ENCODE measurements around the gene TMEM225B. TPM values are rescaled to one million over a fixed set of nuclear protein-coding genes. Genes with fewer than 3 reads are reported as not detected.
A peak's percentile ranks its signal among the peaks of the same experiment; 100 is the strongest.
"Not testable (repeated sequence)": the region's sequence is repeated elsewhere in the genome, so short reads cannot be mapped to it uniquely, and the experiment has no call there.

TMEM225B gene
- total RNA-seq, 1 experiment from 2014 or later, result 0.72 TPM

- no peak for DNase-seq (ENCODE audit: low read depth)
These were observed 18.6 kb upstream of the TMEM225B start for GRCh38 chr7:99579281-99579955.

- peak; percentile 41 for DNase-seq (ENCODE audit: low read depth)
These were observed 17.9 kb upstream of the TMEM225B start for GRCh38 chr7:99579956-99580777.

GRCh38 chr7:99580778-99581332 is 17.2 kb upstream of the TMEM225B start:
- not testable (repeated sequence) for DNase-seq (ENCODE audit: low read depth)

- DNase-seq (ENCODE audit: low read depth), result no peak
These were observed 9.2 kb upstream of the TMEM225B start for GRCh38 chr7:99588868-99589267.

- DNase-seq (ENCODE audit: low read depth), result no peak
These were observed 2.9 kb upstream of the TMEM225B start for GRCh38 chr7:99594948-99595745.

- DNase-seq (ENCODE audit: low read depth), result no peak
These were observed 1.6 kb upstream of the TMEM225B start for GRCh38 chr7:99596408-99596955.

- no peak for DNase-seq (ENCODE audit: low read depth)
These were observed 1.8 kb downstream of the TMEM225B start for GRCh38 chr7:99599836-99600235.

GRCh38 chr7:99601656-99602310 is 3.7 kb downstream of the TMEM225B start:
- no peak for DNase-seq (ENCODE audit: low read depth)

GRCh38 chr7:99605527-99605926 is 7.5 kb downstream of the TMEM225B start:
- no peak for DNase-seq (ENCODE audit: low read depth)

- DNase-seq (ENCODE audit: low read depth), result no peak
These were observed 8.5 kb downstream of the TMEM225B start for GRCh38 chr7:99606531-99606930.

- DNase-seq (ENCODE audit: low read depth), result no peak
These were observed 9.5 kb downstream of the TMEM225B start for GRCh38 chr7:99607548-99607947.

GRCh38 chr7:99614495-99614894 is 16.4 kb downstream of the TMEM225B start:
- no peak for DNase-seq (ENCODE audit: low read depth)

- DNase-seq (ENCODE audit: low read depth), result no peak
These were observed 17.9 kb downstream of the TMEM225B start for GRCh38 chr7:99615989-99616358.

- DNase-seq (ENCODE audit: low read depth), result peak; percentile 90
These were observed 18.5 kb downstream of the TMEM225B start, which contains the start of gene ZSCAN25 for GRCh38 chr7:99616359-99617191. ZSCAN25 (plus strand) TSS chr7:99616946; CDS start chr7:99619607, 2,661 bp downstream.

- DNase-seq (ENCODE audit: low read depth), result no peak
These were observed 19.2 kb downstream of the TMEM225B start for GRCh38 chr7:99617192-99617781.

GRCh38 chr7:99618726-99619125 is 20.7 kb downstream of the TMEM225B start:
- DNase-seq (ENCODE audit: low read depth), result peak; percentile 93

GRCh38 chr7:99619571-99620130 is 21.6 kb downstream of the TMEM225B start:
- DNase-seq (ENCODE audit: low read depth), result no peak

GRCh38 chr7:99621271-99621670 is 23.2 kb downstream of the TMEM225B start:
- DNase-seq (ENCODE audit: low read depth), result no peak

GRCh38 chr7:99622596-99622995 is 24.5 kb downstream of the TMEM225B start:
- no peak for DNase-seq (ENCODE audit: low read depth)

Data from RPMI7951 (cell line).